ENCODE measurements around the gene AHDC1. TPM values are rescaled to one million over a fixed set of nuclear protein-coding genes. Genes with fewer than 3 reads are reported as not detected.

The AHDC1 gene
- total and polyA plus RNA-seq, 7 donors, result 6.4 to 65.2 (median 35.9) TPM

- no peaks in the 10 kb centered on the region for H3K9me3 ChIP-seq
- 36 to 59% (median 40%) methylated on average over 6 of the region's 6 CpGs for WGBS, 3 donors
- DNase-seq (no peak), ATAC-seq (no peak)
- H3K4me3 ChIP-seq, result no peak overlapping the region
- H3K27me3 ChIP-seq (ENCODE audit: insufficient read depth in 3 of 3, low read length in 2 of 3), result no peaks in the 10 kb centered on the region
- TF ChIP-seq CTCF (IDR thresholded peaks at IDR 0.05), result no peak
- intact Hi-C loops (cut with DNase I), result no loop called here
- H3K4me1 ChIP-seq, result peaks cover 84% of the 10 kb centered on the region
- peaks cover 0 to 32% of the 10 kb centered on the region in 2 donors for H3K36me3 ChIP-seq (ENCODE audit: insufficient read depth in 1 of 2, low read depth in 1 of 2)
- H3K27ac ChIP-seq, result peak overlapping the region; percentile 62
Observed at GRCh38 chr1:27589441-27589840, 14.5 kb downstream of the AHDC1 start.

- intact Hi-C loops (cut with DNase I), result no loop called here
- WGBS, 3 donors, result 28 to 35% (median 32%) methylated on average over 11 to 12 of the region's 12 CpGs
- peak overlapping the region; percentile 62 for H3K27ac ChIP-seq
- no peak for TF ChIP-seq CTCF (IDR thresholded peaks at IDR 0.05)
- DNase-seq (no peak), ATAC-seq (peak; percentile 16 to 67 (median 58))
- peaks cover 0 to 32% of the 10 kb centered on the region in 2 donors for H3K36me3 ChIP-seq (ENCODE audit: insufficient read depth in 1 of 2, low read depth in 1 of 2)
- H3K4me3 ChIP-seq, result no peak overlapping the region
- H3K9me3 ChIP-seq, result no peaks in the 10 kb centered on the region
- no peaks in the 10 kb centered on the region for H3K27me3 ChIP-seq (ENCODE audit: insufficient read depth in 3 of 3, low read length in 2 of 3)
- H3K4me1 ChIP-seq, result peaks cover 83% of the 10 kb centered on the region
Observed at GRCh38 chr1:27588256-27589232, 15.4 kb downstream of the AHDC1 start.

GRCh38 chr1:27585684-27586083 lies 18.3 kb downstream of the AHDC1 start:
- no peak for DNase-seq
- no peak for TF ChIP-seq CTCF (IDR thresholded peaks at IDR 0.05)
- 52 to 67% (median 60%) methylated on average over 3 of the region's 3 CpGs for WGBS, 3 donors
- intact Hi-C loops (cut with DNase I), result no loop called here
- no peak overlapping the region for H3K4me3 ChIP-seq
- peaks cover 74% of the 10 kb centered on the region for H3K4me1 ChIP-seq
- no peak for ATAC-seq
- no peaks in the 10 kb centered on the region for H3K27me3 ChIP-seq (ENCODE audit: insufficient read depth in 3 of 3, low read length in 2 of 3)
- H3K36me3 ChIP-seq (ENCODE audit: insufficient read depth in 1 of 2, low read depth in 1 of 2), result peaks cover 0 to 32% of the 10 kb centered on the region in 2 donors
- H3K9me3 ChIP-seq, result no peaks in the 10 kb centered on the region
- H3K27ac ChIP-seq, result peak overlapping the region; percentile 50

GRCh38 chr1:27584453-27584852 lies 19.5 kb downstream of the AHDC1 start:
- 86 to 91% (median 90%) methylated on average over 3 of the region's 3 CpGs for WGBS, 3 donors
- no peak overlapping the region for H3K27ac ChIP-seq
- H3K4me1 ChIP-seq, result peaks cover 68% of the 10 kb centered on the region
- ATAC-seq (no peak), DNase-seq (no peak)
- no peaks in the 10 kb centered on the region for H3K9me3 ChIP-seq
- no peak overlapping the region for H3K4me3 ChIP-seq
- intact Hi-C loops (cut with DNase I), result no loop called here
- peaks cover 0 to 25% of the 10 kb centered on the region in 2 donors for H3K36me3 ChIP-seq (ENCODE audit: insufficient read depth in 1 of 2, low read depth in 1 of 2)
- H3K27me3 ChIP-seq (ENCODE audit: insufficient read depth in 3 of 3, low read length in 2 of 3), result no peaks in the 10 kb centered on the region
- TF ChIP-seq CTCF (IDR thresholded peaks at IDR 0.05), result no peak
